Activated T-helper 2 cell treated with anti-CD3 and anti-CD28 coated beads, Interferon-gamma antibody, Interleukin-2, Interleukin-4, amounts not matched to agents 10 μg/mL and 5 μg/mL and 100 μg/mL, durations not matched to agents 14 hours and 24 hours and 36 hours (primary cell): ENCODE data around the gene ADGRL2. TPM values are rescaled to one million over a fixed set of nuclear protein-coding genes. Genes with fewer than 3 reads are reported as not detected.

ENCODE experiments used
- DNase-seq: peaks from one replicate; pipeline ENCODE4 v3.0.0; 2021; ENCODE audit warnings: low spot score
- H3K27ac Mint-ChIP-seq: one replicate; pipeline ENCODE4 v1.8.0; 2021; ENCODE audit warnings: mixed read lengths
- H3K27me3 Mint-ChIP-seq: one replicate; pipeline ENCODE4 v1.8.0; 2021; ENCODE audit warnings: low read depth, mixed read lengths
- H3K36me3 Mint-ChIP-seq: one replicate; pipeline ENCODE4 v1.8.0; 2021; ENCODE audit warnings: low read depth, mixed read lengths
- H3K4me1 Mint-ChIP-seq: one replicate; pipeline ENCODE4 v1.8.0; 2021; ENCODE audit warnings: low read depth, mixed read lengths
- H3K4me3 Mint-ChIP-seq: one replicate; pipeline ENCODE4 v1.8.0; 2021; ENCODE audit warnings: low read depth, mild to moderate bottlenecking, moderate library complexity, mixed read lengths
- H3K9me3 Mint-ChIP-seq: one replicate; pipeline ENCODE4 v1.8.0; 2021; ENCODE audit warnings: mixed read lengths
- intact Hi-C: fragments of 100-400 bp; cut with micrococcal nuclease; formaldehyde crosslinking; loops from one replicate; pipeline ENCODE4 v1.15.1; 2023
- total RNA-seq: library from RNA; stranded (reverse); gene quantifications from 2 replicates; pipeline ENCODE4 v1.2.3, GENCODE V29; 2022

The ADGRL2 gene
- total RNA-seq, 1 donor from 2014 or later = not detected

DNA sequence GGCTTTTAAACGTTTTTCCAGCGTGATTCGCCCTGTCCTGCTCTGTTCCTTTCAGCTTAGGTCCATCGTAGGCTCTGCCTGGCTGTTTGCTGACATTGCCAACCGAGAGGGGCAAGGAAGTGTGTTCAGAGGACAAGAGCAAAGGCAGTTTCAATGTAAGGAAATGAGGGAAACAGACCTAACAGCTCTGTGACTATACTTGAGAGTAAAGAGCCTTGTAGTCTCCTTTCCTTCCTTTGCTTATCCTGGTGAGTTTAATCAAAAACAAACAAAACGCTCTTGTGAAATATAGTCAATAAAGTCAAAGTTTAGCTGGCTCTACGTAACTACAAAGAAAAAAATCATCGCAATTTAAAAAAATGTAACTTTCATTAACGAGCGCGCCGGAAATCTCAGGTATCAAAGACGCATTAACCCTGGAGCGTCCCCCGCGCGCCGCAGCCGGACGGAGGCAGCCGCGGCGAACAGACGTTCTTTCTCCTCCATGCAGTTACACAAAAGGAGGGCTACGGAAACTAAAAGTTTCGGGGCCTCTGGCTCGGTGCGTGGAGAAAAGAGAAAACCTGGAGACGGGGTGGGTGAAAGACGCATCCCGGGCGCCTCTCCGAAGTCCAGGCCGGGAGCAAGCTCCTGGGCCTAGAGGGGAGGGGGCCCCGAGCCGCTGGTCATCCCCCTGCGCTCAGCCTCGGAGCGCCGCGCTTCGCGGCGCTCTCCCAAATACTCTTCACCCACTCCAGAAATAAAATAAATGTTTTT, 617 bp upstream of the ADGRL2 start:
- intact Hi-C loops = no loop called here
- Mint-ChIP-seq H3K4me1 (no peaks in the 10 kb centered on the region), H3K27me3 (peaks cover 49% of the 10 kb centered on the region), H3K4me3 (no peak overlapping the region), H3K27ac (no peak overlapping the region), H3K36me3 (no peaks in the 10 kb centered on the region), H3K9me3 (no peaks in the 10 kb centered on the region)
- DNase-seq = no peak

DNA sequence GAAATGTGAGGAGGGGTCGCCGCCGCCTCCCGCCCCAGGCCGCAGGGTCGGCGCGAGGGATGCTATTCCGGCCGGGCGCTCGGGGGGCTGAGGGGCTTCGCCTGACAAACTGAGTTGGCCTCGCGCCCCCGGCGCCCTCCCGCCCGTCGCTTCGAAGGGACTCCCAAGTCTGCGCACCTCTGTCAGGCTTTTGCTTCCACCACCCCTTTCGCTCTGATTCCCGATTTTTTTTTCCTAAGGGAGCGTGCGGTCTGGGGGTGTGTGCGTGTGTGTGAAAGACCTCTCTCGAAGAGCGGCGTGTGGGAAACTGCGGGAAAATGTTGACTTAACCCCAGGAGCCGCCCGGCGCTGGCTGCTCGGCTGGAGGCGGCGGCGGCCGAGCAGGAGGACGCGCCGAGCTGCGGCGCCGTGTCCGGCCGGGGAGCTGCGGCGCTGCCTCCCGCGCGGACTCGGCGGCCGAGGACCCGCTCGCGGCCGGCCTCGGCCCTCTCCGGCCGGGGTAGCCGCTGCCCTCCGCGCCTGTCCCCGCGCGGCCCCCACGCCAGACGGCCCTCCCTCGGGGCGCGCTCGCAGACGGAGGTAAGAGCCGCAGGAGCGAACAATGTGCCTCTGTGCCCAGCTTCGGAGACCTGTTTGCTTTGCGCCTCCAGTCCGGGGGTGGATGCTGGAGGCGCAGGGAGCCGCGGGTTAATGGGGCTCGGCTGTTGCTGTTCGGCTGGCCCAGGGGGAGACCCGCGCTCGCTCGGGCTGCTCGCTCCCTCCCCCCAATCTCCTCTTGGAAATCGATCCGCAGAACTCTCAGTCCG, 1.1 kb downstream of the ADGRL2 start:
- intact Hi-C loops = no loop called here
- Mint-ChIP-seq H3K9me3 (no peaks in the 10 kb centered on the region), H3K36me3 (no peaks in the 10 kb centered on the region), H3K27ac (no peak overlapping the region), H3K27me3 (peaks cover 56% of the 10 kb centered on the region), H3K4me3 (no peak overlapping the region), H3K4me1 (no peaks in the 10 kb centered on the region)
- no peak for DNase-seq

DNA sequence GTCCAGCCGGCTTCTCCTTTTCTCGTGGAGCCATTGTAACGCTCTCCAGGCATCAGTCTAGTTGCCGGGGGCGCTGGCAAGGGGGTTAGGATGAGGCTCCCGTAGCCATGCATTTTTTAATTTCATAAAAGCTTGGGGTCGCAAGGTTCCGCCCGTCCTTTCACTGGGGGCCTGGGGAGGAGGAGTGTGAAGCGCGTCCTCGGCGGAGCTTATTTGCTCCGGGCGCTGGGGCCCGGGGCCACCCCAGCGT, 1.6 kb downstream of the ADGRL2 start:
- peaks cover 56% of the 10 kb centered on the region for H3K27me3 Mint-ChIP-seq
- H3K36me3 Mint-ChIP-seq = no peaks in the 10 kb centered on the region
- no peaks in the 10 kb centered on the region for H3K9me3 Mint-ChIP-seq
- no peak overlapping the region for H3K4me3 Mint-ChIP-seq
- no peaks in the 10 kb centered on the region for H3K4me1 Mint-ChIP-seq
- intact Hi-C loops = no loop called here
- no peak for DNase-seq
- H3K27ac Mint-ChIP-seq = no peak overlapping the region

DNA sequence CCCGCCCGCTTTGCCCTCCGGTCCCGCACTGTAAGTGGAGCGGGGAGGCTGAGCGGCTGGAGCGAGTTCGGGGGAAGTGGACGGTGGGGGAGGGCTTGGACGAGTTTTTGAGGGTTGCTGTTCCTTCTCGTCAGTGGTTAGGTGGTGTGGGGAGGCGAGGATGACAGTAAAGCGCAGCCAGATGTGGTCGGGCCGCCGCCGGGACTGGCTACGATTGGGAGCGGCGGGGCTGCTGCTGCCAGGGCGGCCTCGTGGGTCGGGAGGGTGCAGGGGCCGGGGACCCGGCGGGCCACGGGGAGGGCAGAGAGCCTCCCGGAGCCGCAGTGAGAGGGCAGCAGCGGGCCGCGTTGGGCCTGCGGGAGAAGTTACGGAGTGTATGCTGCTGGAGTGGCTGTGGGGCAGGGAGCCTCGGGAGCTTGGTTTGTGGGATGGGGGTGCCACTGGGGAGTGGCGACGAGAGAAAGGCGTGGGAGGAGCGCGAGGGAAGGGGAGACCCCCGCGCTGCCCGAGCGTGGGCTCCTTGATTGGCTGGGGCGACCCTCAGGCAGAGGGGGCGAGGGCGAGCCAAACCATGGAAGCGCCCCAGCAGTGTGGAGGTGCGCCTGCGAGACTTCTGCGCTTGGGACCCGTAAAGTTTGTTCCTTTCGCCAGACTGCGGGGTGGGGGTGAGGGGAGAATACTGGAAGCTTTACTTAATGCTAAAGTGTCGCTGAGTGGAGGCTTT, 2.1 kb downstream of the ADGRL2 start:
- Mint-ChIP-seq H3K36me3 (no peaks in the 10 kb centered on the region), H3K27ac (no peak overlapping the region), H3K9me3 (no peaks in the 10 kb centered on the region), H3K27me3 (peaks cover 57% of the 10 kb centered on the region), H3K4me1 (no peaks in the 10 kb centered on the region), H3K4me3 (no peak overlapping the region)
- DNase-seq = no peak
- intact Hi-C loops = no loop called here

DNA sequence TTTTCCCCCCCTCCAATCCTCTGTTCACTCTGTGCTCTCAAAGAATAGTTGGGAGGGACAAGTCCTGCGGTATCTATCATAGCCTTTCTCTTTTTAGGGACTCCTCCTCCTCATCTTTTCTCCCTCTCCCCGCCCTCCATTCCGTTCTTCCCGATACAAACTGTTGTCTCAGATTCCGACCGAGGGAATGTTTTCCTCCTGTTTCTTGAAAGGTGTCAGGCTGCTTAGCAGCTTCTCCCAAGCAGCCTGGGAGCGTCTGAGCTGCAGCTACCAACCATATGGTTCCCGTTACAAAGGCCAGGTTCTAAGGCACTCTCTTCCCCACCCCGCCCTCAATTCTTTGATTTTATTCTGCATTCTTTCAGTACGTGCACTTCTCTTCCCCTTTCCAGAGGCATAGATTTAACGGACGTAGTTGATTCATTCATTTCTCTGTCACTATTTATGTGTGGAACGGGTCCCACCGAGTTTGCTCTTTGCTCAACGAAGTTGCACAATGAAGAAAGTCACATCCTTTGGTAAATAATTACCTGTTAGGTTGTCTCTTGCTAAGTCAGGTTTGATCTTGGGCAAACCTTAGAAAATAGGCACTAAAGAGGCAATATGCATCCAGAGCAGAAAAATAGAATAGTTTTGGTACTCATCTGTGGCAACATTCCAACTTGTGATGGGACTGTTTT, 2.8 kb downstream of the ADGRL2 start:
- no peaks in the 10 kb centered on the region for H3K36me3 Mint-ChIP-seq
- H3K4me3 Mint-ChIP-seq = no peak overlapping the region
- H3K27me3 Mint-ChIP-seq = peaks cover 55% of the 10 kb centered on the region
- H3K27ac Mint-ChIP-seq = no peak overlapping the region
- no peaks in the 10 kb centered on the region for H3K4me1 Mint-ChIP-seq
- DNase-seq = no peak
- no peaks in the 10 kb centered on the region for H3K9me3 Mint-ChIP-seq
- intact Hi-C loops = no loop called here

DNA sequence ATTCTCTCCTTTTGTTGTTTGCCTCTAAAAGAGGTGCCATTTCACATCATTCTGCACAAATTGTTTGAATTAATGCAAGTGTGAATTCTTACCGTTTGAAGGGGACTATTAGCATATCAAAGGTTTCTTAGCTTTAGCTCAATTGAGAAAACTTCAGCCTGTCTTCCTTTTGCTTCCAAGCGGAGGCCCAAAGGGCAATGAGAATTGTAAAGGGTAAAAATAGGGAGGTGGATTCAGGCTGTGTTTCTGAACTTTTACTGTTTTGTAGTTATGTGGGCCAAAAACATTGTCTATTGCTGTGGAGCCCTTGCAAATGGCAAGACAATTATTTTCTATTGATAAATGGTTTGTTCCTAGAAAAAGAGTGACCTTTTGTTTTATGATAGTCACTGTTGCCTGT, 3.6 kb downstream of the ADGRL2 start:
- no peak overlapping the region for H3K4me3 Mint-ChIP-seq
- no peak for DNase-seq
- no peak overlapping the region for H3K27ac Mint-ChIP-seq
- H3K27me3 Mint-ChIP-seq = peaks cover 51% of the 10 kb centered on the region
- intact Hi-C loops = no loop called here
- no peaks in the 10 kb centered on the region for H3K36me3 Mint-ChIP-seq
- no peaks in the 10 kb centered on the region for H3K4me1 Mint-ChIP-seq
- no peaks in the 10 kb centered on the region for H3K9me3 Mint-ChIP-seq

DNA sequence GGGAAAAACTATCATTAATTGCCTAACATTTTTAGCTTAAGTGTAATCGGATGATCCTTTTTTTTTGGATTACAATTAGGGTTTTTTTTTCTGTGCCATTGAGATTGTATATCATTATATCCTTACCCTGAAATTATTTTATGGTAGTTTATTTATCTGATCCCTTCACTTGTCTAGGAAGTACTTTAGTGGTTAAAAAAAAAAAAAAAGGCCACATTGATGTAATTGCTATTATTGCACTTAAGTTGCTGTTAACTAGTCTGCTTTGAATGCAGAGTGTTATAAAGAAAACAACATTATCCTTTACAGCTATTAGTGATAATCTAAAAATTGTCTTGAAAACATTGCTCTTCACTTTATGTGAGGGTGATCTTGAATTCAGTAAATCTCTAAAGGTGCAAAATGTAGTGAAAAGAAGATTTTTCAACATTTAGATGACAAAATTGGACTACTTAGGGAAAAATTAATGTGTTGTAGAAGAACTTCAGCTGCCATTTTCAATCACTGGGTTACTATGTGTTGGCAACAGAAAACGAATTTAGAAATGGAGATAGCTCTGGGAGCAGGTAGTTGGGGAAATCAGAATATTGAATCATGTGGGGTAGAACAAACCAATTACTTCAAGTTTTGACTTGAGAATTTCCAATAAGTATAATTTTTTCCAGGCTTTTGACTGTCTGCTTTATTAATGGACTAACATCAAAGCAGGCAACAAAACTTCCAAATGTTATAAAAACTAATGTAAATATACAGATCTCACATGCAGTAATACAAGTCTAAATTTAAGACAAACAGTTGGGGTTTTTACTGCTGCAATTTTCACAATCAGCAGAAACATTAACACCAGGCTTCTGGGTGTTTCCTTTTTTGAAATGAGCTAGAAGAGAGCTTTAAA, 5.0 kb downstream of the ADGRL2 start:
- Mint-ChIP-seq H3K27me3 (peaks cover 42% of the 10 kb centered on the region), H3K4me1 (no peaks in the 10 kb centered on the region), H3K9me3 (no peaks in the 10 kb centered on the region), H3K36me3 (no peaks in the 10 kb centered on the region), H3K4me3 (no peak overlapping the region), H3K27ac (no peak overlapping the region)
- intact Hi-C loops = no loop called here
- no peak for DNase-seq

DNA sequence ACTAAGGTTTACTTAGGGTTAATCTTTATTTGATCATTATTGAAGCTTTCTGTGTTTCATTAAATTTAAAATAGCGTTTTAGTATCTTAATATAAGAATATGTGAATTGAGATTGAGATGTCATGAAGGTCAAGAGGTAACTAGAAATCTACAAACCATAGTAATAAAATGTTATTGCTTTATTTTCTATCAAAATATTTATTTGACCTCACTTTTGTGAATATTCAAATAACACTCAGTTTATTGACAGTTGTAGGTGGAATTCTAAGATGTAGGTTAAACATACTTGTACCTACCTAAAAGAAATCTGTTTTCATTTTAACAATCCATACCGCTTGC, 5.7 kb downstream of the ADGRL2 start:
- no peaks in the 10 kb centered on the region for H3K9me3 Mint-ChIP-seq
- intact Hi-C loops = no loop called here

DNA sequence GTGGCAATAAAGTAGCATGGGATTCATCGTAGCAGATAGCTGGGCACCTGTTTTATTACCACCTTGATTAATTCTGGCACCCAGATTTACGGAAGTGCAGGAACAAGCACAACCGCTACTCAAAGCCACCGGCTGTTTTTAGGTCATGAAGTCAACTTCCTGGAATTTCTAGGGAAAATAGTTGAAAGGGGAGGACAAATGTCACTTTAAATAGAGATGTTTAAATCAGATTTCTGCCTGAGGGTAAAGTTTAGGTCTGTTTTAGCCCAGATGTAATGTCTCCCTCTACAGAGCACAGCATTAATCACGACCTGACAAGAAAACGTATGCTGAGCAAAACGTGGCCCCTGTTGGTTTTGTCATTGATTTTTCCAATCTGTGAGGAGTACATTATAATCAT, 8.0 kb downstream of the ADGRL2 start:
- Mint-ChIP-seq H3K9me3 (no peaks in the 10 kb centered on the region), H3K27ac (no peak overlapping the region), H3K36me3 (no peaks in the 10 kb centered on the region), H3K4me3 (no peak overlapping the region), H3K27me3 (peaks cover 20% of the 10 kb centered on the region), H3K4me1 (no peaks in the 10 kb centered on the region)
- no peak for DNase-seq
- intact Hi-C loops = no loop called here

More for the DNA sequence above, 5.7 kb downstream of the ADGRL2 start:
- H3K27me3 Mint-ChIP-seq = peaks cover 37% of the 10 kb centered on the region
- H3K36me3 Mint-ChIP-seq = no peaks in the 10 kb centered on the region
- no peaks in the 10 kb centered on the region for H3K4me1 Mint-ChIP-seq
- no peak for DNase-seq
- H3K4me3 Mint-ChIP-seq = no peak overlapping the region
- no peak overlapping the region for H3K27ac Mint-ChIP-seq

DNA sequence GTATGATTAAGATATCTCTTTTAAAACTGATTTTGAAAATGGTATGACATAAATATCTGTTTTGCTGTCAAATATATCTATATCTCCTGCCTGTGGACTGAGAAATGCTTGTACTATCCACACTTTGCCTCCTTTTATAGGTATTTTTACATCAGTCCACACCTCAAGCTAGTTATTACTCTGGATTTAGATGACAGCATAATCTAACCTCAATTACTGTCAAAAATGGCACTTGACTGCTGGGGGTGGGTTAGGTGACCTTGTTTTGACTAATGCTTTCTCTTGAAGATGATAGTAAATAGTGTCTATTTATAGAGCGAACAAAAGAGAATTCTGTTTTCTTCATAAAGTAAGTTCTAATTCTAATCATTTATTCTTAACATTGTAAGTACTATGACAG, 9.1 kb downstream of the ADGRL2 start:
- Mint-ChIP-seq H3K9me3 (no peaks in the 10 kb centered on the region), H3K27ac (no peak overlapping the region), H3K4me1 (no peaks in the 10 kb centered on the region), H3K4me3 (no peak overlapping the region), H3K27me3 (peaks cover 10% of the 10 kb centered on the region), H3K36me3 (no peaks in the 10 kb centered on the region)
- intact Hi-C loops = no loop called here
- no peak for DNase-seq

DNA sequence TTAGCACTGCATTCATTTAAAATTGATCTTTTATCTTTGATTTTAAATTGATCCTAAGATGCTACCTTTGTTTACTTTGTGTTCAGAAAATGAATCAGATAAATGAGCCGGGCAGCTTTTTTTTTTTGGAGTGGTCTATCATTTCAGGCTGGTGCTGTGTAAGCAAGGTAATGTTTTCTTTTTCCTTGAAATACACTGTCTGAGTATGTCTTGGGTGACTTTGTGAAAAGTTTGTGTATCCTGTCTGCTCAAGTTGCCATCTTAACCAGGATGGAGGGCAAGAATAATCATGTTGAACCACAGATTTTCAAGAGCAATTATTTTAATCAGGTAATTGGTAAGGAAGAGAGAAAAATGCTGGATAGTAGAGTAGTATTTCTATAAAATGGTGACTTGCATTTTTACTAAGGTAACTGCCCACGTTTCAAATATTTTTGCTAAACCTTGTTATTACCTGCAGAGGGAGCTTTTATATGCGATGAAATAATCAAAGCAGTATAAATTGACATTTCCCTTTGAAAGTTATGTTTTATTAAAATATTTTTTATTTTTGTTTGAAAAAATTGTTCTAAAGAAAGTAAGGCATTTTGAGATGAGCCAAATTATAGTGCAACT, 11.1 kb downstream of the ADGRL2 start:
- Mint-ChIP-seq H3K9me3 (no peaks in the 10 kb centered on the region), H3K4me3 (no peak overlapping the region), H3K4me1 (no peaks in the 10 kb centered on the region), H3K36me3 (no peaks in the 10 kb centered on the region), H3K27ac (no peak overlapping the region), H3K27me3 (peaks cover 3% of the 10 kb centered on the region)
- DNase-seq = no peak
- intact Hi-C loops = no loop called here

DNA sequence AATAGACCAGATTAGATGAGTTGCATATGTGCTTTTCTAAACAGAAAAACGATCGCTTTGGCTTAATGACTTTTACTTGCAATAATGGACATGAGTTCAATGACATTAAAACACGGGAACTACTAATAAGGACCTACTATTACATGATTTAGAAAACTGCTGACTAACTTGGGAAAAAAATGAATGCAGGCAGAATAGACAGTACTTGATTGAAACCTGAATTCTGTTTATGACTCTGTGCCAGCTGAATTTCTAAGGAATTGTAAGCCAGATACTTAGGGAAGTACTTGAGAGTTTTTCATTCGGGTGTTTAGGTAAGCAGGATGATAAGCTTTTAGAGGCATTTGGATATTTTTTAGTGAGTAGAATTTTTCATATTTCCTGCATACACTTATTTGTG, 12.0 kb downstream of the ADGRL2 start:
- no peak overlapping the region for H3K4me3 Mint-ChIP-seq
- no peaks in the 10 kb centered on the region for H3K9me3 Mint-ChIP-seq
- H3K36me3 Mint-ChIP-seq = no peaks in the 10 kb centered on the region
- H3K27me3 Mint-ChIP-seq = peaks cover 2% of the 10 kb centered on the region
- intact Hi-C loops = no loop called here
- H3K4me1 Mint-ChIP-seq = no peaks in the 10 kb centered on the region
- no peak overlapping the region for H3K27ac Mint-ChIP-seq
- DNase-seq = no peak
